PC-9 (cell line): ENCODE data around the gene EPB41L4B.

Experiments
- CTCF ChIP-seq: fragments of 200-600 bp; sonication (generic); conservative IDR thresholded peaks from 2 replicates; pipeline ENCODE4 v1.6.1; 2017; ENCODE audit warnings: mixed run types, antibody characterized with exemption, mild to moderate bottlenecking, moderate library complexity
- EZH2 ChIP-seq: fragments of 200-600 bp; sonication (generic); IDR thresholded peaks from 2 replicates; pipeline ENCODE4 v1.8.0; 2017; ENCODE audit warnings: antibody characterized with exemption, low read depth

GRCh38 chr9:109172935-109173334 is 147.9 kb downstream of the EPB41L4B start:
- no peak for TF ChIP-seq CTCF
- no peak for TF ChIP-seq EZH2
